Endothelial cell (in vitro differentiated cells): ENCODE results near the gene BUB3. TPM values are rescaled to one million over a fixed set of nuclear protein-coding genes. Genes with fewer than 3 reads are reported as not detected.

Experiments used
- DNase-seq: peaks from one replicate; pipeline ENCODE4 v3.0.0; 2021; ENCODE audit warnings: low spot score
- H3K27ac Mint-ChIP-seq: one replicate; pipeline ENCODE4 v1.8.0; 2021; ENCODE audit warnings: mixed read lengths, inconsistent platforms; ENCODE audit not compliant: unreplicated experiment
- H3K27me3 Mint-ChIP-seq: one replicate; pipeline ENCODE4 v1.8.0; 2021; ENCODE audit warnings: mild to moderate bottlenecking, moderate library complexity, mixed read lengths, inconsistent platforms; ENCODE audit not compliant: unreplicated experiment
- H3K36me3 Mint-ChIP-seq: one replicate; pipeline ENCODE4 v1.8.0; 2021; ENCODE audit warnings: mild to moderate bottlenecking, low read depth, mixed read lengths, inconsistent platforms; ENCODE audit not compliant: unreplicated experiment
- H3K4me1 Mint-ChIP-seq: one replicate; pipeline ENCODE4 v1.8.0; 2021; ENCODE audit warnings: mild to moderate bottlenecking, mixed read lengths, inconsistent platforms; ENCODE audit not compliant: unreplicated experiment
- H3K4me3 Mint-ChIP-seq: one replicate; pipeline ENCODE4 v1.8.0; 2021; ENCODE audit warnings: mild to moderate bottlenecking, mixed read lengths, inconsistent platforms; ENCODE audit not compliant: unreplicated experiment
- H3K9me3 Mint-ChIP-seq: one replicate; pipeline ENCODE4 v1.8.0; 2021; ENCODE audit warnings: mixed read lengths, inconsistent platforms; ENCODE audit not compliant: unreplicated experiment
- total RNA-seq: library from RNA; stranded (reverse); fragmentation: NEBNext Ultra II Directional; extraction: Animal tissue kit (Norgen Biotek cat#: 25700); gene quantifications from one replicate; pipeline ENCODE4 v1.2.1, GENCODE V29; 2021; ENCODE audit not compliant: unreplicated experiment
- TF ChIP-seq, protein P1 (sequence below): fragments of 200-600 bp; sonication (generic); IDR thresholded peaks from one replicate; pipeline ENCODE4 v1.5.0; 2021; ENCODE audit warnings: antibody characterized with exemption; ENCODE audit not compliant: unreplicated experiment

BUB3 gene
- total RNA-seq, 1 donor from 2014 or later: 107 TPM

DNA sequence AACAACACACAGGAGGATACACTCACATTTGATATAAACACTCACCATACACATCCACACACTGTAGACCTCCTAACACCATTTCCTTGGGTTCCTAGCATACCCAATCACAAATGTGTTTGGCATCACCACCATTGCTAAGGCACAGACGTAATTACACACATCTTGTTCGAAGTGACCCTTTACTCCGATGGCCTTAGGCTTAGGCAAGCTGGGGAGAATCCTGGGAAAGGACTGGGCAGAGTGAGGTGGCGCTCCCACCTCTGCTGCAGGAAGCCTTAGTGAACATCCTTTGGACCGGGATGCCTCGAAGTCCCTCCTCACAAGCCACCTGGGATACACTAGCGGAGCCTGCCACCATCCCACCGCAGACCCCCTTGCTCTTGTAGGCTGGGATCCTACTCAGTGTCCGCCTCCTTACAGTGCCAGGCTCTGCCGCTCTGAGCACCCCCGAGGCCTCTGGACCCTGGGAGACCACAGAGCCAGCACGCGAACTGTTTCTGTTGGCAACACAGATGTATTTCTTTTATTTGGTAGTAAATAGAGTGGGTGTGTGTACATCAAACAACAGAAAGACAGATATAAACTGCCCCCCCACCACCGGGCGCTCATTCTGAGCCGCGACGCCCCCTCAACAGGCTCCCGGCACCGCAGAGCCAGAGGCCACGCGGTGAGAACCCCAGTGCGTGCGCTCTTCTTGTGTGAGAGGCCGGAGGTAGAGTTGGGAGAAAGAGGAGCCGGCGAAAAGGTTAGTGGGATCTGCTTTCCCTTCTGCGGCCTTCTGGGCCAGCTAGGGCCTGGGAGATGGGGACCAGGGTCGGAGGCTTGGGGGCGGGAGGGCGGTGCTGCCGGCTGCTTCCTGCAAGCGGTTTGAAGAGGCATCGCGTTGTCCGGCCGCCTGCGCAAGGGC lies 12.2 kb upstream of the BUB3 start:
- DNase-seq: no peak
- Mint-ChIP-seq H3K4me3 (no peak overlapping the region), H3K9me3 (no peaks in the 10 kb centered on the region), H3K36me3 (no peaks in the 10 kb centered on the region), H3K4me1 (peaks cover 30% of the 10 kb centered on the region), H3K27ac (no peak overlapping the region), H3K27me3 (peaks cover 45% of the 10 kb centered on the region)
- TF ChIP-seq, protein P1, sequence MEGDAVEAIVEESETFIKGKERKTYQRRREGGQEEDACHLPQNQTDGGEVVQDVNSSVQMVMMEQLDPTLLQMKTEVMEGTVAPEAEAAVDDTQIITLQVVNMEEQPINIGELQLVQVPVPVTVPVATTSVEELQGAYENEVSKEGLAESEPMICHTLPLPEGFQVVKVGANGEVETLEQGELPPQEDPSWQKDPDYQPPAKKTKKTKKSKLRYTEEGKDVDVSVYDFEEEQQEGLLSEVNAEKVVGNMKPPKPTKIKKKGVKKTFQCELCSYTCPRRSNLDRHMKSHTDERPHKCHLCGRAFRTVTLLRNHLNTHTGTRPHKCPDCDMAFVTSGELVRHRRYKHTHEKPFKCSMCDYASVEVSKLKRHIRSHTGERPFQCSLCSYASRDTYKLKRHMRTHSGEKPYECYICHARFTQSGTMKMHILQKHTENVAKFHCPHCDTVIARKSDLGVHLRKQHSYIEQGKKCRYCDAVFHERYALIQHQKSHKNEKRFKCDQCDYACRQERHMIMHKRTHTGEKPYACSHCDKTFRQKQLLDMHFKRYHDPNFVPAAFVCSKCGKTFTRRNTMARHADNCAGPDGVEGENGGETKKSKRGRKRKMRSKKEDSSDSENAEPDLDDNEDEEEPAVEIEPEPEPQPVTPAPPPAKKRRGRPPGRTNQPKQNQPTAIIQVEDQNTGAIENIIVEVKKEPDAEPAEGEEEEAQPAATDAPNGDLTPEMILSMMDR: no peak

DNA sequence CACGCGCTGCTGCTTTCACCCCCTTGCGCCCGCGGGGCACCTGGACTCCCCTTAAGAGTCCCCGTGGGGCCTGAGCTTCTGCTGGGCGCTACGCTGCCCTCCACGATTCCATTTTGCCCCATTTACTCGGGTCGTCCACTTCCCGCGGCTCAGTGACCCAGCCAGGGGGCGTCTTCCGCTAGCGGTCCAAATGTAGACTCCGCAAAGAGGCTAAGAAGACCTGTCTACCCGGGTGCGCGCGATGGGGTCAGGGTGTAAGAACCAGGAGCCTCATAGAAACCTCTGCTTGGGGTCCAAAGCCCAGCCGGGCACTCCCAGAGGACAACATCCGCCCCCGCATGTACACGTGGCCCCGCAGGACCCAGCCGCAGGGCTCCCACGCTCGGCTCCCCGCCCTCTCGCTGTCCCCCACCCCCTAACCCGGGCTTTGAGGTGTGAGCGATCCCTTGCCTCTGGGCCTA lies 11.5 kb upstream of the BUB3 start:
- peaks cover 32% of the 10 kb centered on the region for H3K4me1 Mint-ChIP-seq
- no peak for DNase-seq
- H3K36me3 Mint-ChIP-seq: no peaks in the 10 kb centered on the region
- no peaks in the 10 kb centered on the region for H3K9me3 Mint-ChIP-seq
- H3K27ac Mint-ChIP-seq: no peak overlapping the region
- TF ChIP-seq, protein P1: no peak
- H3K27me3 Mint-ChIP-seq: peaks cover 48% of the 10 kb centered on the region
- H3K4me3 Mint-ChIP-seq: no peak overlapping the region

DNA sequence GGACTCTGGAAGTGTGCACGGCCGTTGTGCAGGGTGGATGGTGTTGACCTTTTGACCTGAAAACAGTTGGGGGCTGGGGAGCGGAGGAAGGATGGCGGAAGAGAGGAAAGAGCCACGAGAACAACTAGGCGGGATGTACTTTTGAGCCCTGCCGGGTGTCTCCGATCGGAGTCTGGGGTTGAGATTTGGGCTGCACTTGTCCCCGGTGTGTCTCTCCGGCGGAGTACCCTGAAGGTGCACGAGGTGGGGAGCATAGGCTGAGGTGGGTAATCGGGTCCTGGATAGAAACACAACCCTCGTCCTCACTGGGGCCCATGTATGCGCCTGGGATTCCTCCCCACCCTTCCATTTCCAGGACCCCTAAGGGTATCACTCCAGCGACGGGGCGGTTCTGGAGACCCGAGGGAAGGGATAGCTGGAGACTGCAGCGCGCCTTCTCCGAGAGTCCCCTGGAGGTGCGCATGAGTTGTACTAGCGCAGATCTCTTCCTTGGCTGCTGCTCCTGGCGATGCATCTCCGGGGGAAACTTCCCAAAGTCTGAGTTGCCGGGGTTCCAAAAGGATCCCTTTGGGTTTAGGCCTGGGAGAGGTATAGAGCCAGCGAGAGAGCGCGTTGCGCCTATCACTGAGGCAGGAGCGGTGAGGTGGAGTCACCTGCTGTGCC lies 10.9 kb upstream of the BUB3 start:
- Mint-ChIP-seq H3K9me3 (no peaks in the 10 kb centered on the region), H3K36me3 (no peaks in the 10 kb centered on the region), H3K4me3 (no peak overlapping the region), H3K4me1 (peaks cover 32% of the 10 kb centered on the region), H3K27ac (no peak overlapping the region), H3K27me3 (peaks cover 48% of the 10 kb centered on the region)
- TF ChIP-seq, protein P1: no peak
- no peak for DNase-seq

DNA sequence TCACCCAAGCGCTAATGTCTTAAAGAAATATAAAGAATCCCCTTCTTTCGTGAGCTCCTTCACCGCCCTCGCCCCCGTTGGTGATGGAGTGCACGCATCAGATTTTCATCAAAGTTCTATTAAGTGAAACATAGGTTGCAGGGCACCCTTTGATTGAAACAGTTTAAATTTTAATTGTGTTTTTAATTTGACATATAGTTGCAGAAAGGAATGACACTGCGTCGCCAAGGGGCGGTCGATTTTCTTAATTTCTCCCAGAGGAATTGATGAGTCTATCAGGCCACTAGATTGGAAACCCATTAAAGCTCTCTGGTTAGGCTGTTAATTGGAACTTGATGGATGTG lies 10.4 kb upstream of the BUB3 start:
- no peaks in the 10 kb centered on the region for H3K36me3 Mint-ChIP-seq
- TF ChIP-seq, protein P1: no peak
- H3K4me1 Mint-ChIP-seq: peaks cover 33% of the 10 kb centered on the region
- H3K4me3 Mint-ChIP-seq: no peak overlapping the region
- no peak overlapping the region for H3K27ac Mint-ChIP-seq
- H3K27me3 Mint-ChIP-seq: peaks cover 49% of the 10 kb centered on the region
- no peaks in the 10 kb centered on the region for H3K9me3 Mint-ChIP-seq
- DNase-seq: no peak
